Measurements from ENCODE around the gene ADRA2B. TPM values are rescaled to one million over a fixed set of nuclear protein-coding genes. Genes with fewer than 3 reads are reported as not detected.
A peak's percentile ranks its signal among the peaks of the same experiment; 100 is the strongest.

Gene ADRA2B
- total RNA-seq, 1 donor from 2014 or later, result 0.49 TPM

DNA sequence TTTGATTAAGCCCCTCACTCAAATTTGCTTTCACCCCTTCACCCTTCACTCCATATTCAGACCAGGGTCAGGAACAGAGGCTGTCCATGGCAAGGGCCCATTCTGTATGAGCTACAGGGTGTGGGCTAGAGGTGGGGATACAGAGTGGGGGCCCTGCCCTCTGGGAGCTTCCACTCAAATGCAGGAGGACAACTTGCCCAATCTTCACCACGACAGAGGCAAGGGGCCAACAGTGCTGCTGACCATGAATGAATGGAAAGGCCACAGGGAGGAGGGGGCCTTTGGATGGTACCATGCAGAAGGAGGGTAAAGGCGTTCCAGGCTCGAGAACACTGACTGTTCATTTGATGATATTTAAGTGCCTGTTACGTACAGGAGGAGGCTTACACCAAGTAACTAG, 22.8 kb downstream of the ADRA2B start:
- peaks cover 9% of the 10 kb centered on the region for H3K4me1 ChIP-seq
- no peak overlapping the region for H3K27ac ChIP-seq
- TF ChIP-seq POLR2A (IDR thresholded peaks at IDR 0.05), result no peak
- no peak for TF ChIP-seq CTCF (IDR thresholded peaks at IDR 0.05)
- TF ChIP-seq POLR2AphosphoS5 (IDR thresholded peaks at IDR 0.05; ENCODE audit: insufficient read depth in 1 of 2, low read depth in 1 of 2), result no peak
- no peaks in the 10 kb centered on the region for H3K36me3 ChIP-seq
- intact Hi-C loops (cut with DNase I), result no loop called here
- DNase-seq (ENCODE audit: extremely low spot score in 2 of 2), result peak in 1 of 2 donors; percentile 69
- H3K9me3 ChIP-seq, result no peaks in the 10 kb centered on the region
- no peaks in the 10 kb centered on the region for H3K27me3 ChIP-seq
- H3K4me3 ChIP-seq, result no peak overlapping the region

- H3K4me3 ChIP-seq, result no peak overlapping the region
- no peaks in the 10 kb centered on the region for H3K27me3 ChIP-seq
- intact Hi-C loops (cut with DNase I), result no loop called here
- H3K4me1 ChIP-seq, result peaks cover 9% of the 10 kb centered on the region
- H3K27ac ChIP-seq, result no peak overlapping the region
- H3K36me3 ChIP-seq, result no peaks in the 10 kb centered on the region
- peak in 1 of 2 donors; percentile 65 for DNase-seq (ENCODE audit: extremely low spot score in 2 of 2)
- TF ChIP-seq POLR2AphosphoS5 (IDR thresholded peaks at IDR 0.05; ENCODE audit: insufficient read depth in 1 of 2, low read depth in 1 of 2) (no peak), CTCF (IDR thresholded peaks at IDR 0.05) (no peak), POLR2A (IDR thresholded peaks at IDR 0.05) (no peak)
- no peaks in the 10 kb centered on the region for H3K9me3 ChIP-seq
These were observed 23.4 kb downstream of the ADRA2B start for GRCh38 chr2:96092951-96093350.

DNA sequence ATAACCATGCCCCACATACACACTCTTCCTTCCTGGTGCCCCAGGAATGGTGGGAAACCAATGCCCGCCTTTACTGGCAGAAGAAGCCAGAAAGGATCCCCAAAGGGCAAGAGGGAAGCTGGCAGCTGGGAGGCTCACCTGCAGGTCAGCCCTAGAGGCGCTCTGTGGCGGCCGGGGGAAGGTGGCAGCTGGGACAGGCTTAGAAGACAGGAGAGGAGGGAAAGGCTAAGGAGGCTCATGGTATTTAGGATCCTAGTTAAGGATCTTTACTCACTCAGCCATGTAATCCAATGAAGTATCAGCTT, 23.8 kb downstream of the ADRA2B start:
- peaks cover 9% of the 10 kb centered on the region for H3K4me1 ChIP-seq
- TF ChIP-seq CTCF (IDR thresholded peaks at IDR 0.05), result no peak
- no peak for TF ChIP-seq POLR2A (IDR thresholded peaks at IDR 0.05)
- TF ChIP-seq POLR2AphosphoS5 (IDR thresholded peaks at IDR 0.05; ENCODE audit: insufficient read depth in 1 of 2, low read depth in 1 of 2), result no peak
- H3K9me3 ChIP-seq, result no peaks in the 10 kb centered on the region
- H3K27me3 ChIP-seq, result no peaks in the 10 kb centered on the region
- no peak overlapping the region for H3K4me3 ChIP-seq
- peak in 1 of 2 donors; percentile 52 for DNase-seq (ENCODE audit: extremely low spot score in 2 of 2)
- no peaks in the 10 kb centered on the region for H3K36me3 ChIP-seq
- no peak overlapping the region for H3K27ac ChIP-seq
- intact Hi-C loops (cut with DNase I), result no loop called here

DNA sequence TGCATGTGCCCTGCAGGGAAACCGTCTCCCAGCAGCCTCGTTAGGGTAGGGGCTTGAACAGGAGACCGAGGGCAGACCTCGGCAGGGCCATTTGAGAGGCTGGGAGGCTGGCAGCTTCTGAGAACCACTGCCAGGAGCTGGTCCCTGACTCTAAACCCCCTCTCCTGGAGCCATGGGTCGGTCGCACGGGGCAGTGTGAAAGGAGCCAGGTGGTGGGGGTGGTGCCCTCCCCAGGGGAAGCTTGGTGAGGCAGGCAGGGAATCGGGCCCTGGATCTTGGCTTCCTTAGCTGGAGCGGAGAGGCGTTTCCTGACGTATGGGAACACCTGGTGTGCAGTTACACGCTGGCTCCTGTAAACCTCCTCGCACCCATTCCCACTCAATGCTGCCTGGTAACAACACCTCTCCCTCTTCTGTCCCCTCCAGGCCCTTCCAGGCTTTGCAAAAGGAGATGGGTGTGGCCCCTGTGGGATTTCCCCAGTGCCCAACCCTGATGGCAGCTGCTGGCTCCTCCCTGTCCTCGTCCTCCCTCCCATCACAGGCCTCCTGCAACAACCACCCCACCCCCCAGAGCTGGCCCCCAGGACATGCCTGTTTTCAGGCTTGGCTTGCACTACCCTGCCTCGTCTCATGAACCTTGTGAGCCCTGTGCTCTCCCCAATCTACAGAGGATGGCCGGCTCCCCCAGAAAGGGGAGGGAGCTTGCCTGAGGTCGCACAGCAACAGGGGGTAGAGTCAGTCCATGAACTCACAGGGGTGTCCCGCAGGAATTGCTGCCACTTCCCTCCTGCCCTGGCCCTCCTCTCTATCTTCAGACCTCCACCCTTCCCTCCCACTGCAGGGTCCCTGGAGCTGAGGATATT, 24.4 kb downstream of the ADRA2B start:
- DNase-seq (ENCODE audit: extremely low spot score in 2 of 2), result peak; percentile 58 to 84
- Histone ChIP-seq H3K9me3 (no peaks in the 10 kb centered on the region), H3K27ac (no peak overlapping the region), H3K4me3 (no peak overlapping the region), H3K36me3 (no peaks in the 10 kb centered on the region), H3K27me3 (no peaks in the 10 kb centered on the region), H3K4me1 (peaks cover 9% of the 10 kb centered on the region)
- intact Hi-C loops (cut with DNase I), result no loop called here
- TF ChIP-seq CTCF (IDR thresholded peaks at IDR 0.05) (no peak), POLR2AphosphoS5 (IDR thresholded peaks at IDR 0.05; ENCODE audit: insufficient read depth in 1 of 2, low read depth in 1 of 2) (no peak), POLR2A (IDR thresholded peaks at IDR 0.05) (no peak)

DNA sequence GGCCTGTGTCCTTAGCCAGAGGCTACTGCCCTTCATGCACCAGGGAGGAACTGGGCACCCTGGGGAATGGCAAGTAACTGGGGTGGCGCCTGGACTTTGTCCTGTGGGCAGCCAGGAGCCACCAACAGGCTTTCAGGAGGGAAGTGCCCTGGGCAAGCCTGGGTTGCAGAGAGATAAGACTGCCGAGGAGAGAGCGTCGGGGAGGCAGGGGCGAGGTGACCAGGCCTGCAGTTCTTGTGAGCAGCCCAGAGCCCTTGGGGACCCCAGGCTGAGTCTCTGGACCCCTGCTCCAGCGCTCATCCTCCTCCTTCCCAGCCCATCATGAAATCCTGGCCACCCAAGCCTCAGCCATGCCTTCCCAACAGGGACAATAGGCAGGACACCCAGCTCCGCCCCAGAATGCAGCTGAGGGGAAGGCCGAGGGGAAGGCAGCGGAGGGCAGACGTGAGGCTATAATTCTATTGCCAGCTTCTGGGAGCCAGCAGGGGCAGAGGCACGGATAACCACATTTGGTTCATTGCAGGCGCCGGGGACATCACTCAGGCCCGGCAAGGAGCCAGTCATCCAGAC, 25.1 kb downstream of the ADRA2B start:
- no peak overlapping the region for H3K27ac ChIP-seq
- H3K9me3 ChIP-seq, result no peaks in the 10 kb centered on the region
- no peaks in the 10 kb centered on the region for H3K27me3 ChIP-seq
- no peaks in the 10 kb centered on the region for H3K36me3 ChIP-seq
- H3K4me1 ChIP-seq, result peaks cover 9% of the 10 kb centered on the region
- DNase-seq (ENCODE audit: extremely low spot score in 2 of 2), result no peak
- TF ChIP-seq POLR2A (IDR thresholded peaks at IDR 0.05) (no peak), POLR2AphosphoS5 (IDR thresholded peaks at IDR 0.05; ENCODE audit: insufficient read depth in 1 of 2, low read depth in 1 of 2) (no peak), CTCF (IDR thresholded peaks at IDR 0.05) (no peak)
- intact Hi-C loops (cut with DNase I), result no loop called here
- no peak overlapping the region for H3K4me3 ChIP-seq
